Fibroblast of skin of scalp (primary cell): Measurements from ENCODE around the gene DGKB.
A peak's percentile ranks its signal among the peaks of the same experiment; 100 is the strongest.

Source experiments
- DNase-seq: peaks from one replicate; pipeline ENCODE4 v3.0.0-alpha.2; 2013

Gene DGKB

DNA sequence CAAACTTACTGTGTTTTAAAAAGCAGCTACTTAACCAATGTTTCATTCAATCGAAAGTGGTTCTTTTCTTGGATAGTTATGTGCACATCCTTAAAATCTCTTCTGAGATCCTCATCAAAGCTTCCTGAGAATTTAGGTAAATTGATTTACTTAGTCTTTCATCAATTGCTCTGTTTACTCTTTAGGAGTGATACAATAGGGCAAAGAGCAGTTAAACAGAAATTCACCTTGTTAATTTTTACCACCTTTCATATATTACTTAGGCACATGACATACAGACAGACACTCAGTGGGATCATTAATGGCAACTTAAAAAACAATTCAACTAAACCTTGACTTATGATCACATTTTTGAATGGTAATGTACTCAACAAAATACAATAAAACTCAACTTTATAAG, 456.3 kb downstream of the DGKB start:
- DNase-seq: no peak

GRCh38 chr7:14438366-14438765, 464.2 kb downstream of the DGKB start:
- no peak for DNase-seq

GRCh38 chr7:14436878-14437277, 465.7 kb downstream of the DGKB start:
- no peak for DNase-seq

DNA sequence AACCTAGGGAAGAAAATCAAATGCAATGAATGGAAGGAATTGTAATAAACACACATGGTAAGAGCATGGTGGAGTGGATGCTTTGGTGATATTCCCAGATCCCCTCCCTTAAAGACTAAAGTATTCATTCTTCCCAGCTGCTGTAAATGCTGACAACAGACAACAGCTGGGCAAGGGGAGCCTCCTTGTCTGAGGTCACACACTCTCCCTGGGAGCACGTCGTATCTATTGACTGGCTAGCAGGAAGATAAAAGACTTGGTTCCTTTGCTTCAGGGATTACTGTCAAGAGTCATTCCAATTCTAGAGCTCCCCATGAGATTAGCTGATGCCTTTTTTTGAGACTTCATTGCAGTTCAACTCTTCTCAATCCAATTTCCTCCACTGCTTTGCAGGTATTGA, 469.6 kb downstream of the DGKB start:
- no peak for DNase-seq

- DNase-seq: no peak
These were observed 471.6 kb downstream of the DGKB start for GRCh38 chr7:14430926-14431325.

- DNase-seq: no peak
These were observed 477.0 kb downstream of the DGKB start for GRCh38 chr7:14425559-14425958.

DNA sequence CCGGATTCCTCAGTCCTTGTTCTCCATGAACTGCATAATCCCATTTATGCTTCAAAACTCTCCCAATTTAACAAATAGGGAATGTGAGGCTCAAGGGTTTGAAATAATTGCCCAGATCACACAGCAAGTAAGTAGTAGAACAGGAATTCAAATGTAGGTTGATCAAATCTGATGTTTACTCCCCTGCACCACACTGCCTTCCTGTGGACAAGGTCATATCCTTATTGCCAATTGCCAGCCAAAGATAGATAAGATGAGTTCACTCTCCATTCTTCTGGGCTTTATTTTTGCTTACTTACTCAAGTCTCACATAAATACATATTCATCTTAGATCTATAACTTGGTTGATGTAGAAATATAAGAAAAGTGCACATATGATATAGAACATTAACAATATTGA, 477.9 kb downstream of the DGKB start:
- DNase-seq: no peak

GRCh38 chr7:14420768-14421167, 481.8 kb downstream of the DGKB start:
- no peak for DNase-seq

DNA sequence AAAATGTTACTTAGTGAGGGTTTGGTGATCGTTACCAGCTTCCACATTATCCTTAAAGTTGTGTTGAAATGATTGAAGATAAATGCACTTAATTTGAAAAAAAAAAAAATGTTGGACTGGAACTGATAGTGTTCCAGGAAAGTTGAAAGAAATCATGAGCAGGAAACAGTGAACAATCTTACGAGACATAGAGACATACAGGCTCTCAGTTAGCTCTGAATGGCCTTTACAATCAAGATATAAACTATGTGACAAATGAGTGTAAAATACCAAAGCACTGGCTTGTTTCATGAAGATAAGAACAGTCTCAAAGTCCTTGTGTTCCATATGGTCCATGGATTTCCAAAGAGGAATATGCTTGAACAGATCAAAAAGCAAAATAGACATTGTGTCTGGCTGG, 483.0 kb downstream of the DGKB start:
- no peak for DNase-seq

GRCh38 chr7:14418633-14419032, 483.9 kb downstream of the DGKB start:
- no peak for DNase-seq

GRCh38 chr7:14414274-14414986, 488.1 kb downstream of the DGKB start:
- no peak for DNase-seq

- DNase-seq: no peak
These were observed 495.1 kb downstream of the DGKB start for GRCh38 chr7:14407246-14408015.

DNA sequence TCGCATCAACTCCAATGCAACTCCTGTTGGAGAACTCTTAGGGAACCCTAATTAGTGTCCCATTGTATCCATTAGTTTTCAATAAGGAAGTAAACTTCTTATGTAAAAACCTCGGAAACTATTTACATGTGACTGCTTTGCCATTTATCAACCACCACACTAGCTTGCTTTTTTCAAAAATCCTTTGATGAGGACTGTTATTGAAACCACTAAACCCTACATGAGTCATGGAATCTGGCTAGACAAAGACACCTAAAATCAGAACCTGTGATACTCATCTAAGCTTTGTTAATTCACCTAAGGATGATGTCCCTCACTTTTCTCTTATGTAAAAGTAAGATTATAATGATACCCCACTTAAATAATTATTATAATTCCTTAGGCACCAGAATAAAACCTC, 499.0 kb downstream of the DGKB start:
- DNase-seq: no peak

- DNase-seq: no peak
These were observed 502.3 kb downstream of the DGKB start for GRCh38 chr7:14400271-14400670.

DNA sequence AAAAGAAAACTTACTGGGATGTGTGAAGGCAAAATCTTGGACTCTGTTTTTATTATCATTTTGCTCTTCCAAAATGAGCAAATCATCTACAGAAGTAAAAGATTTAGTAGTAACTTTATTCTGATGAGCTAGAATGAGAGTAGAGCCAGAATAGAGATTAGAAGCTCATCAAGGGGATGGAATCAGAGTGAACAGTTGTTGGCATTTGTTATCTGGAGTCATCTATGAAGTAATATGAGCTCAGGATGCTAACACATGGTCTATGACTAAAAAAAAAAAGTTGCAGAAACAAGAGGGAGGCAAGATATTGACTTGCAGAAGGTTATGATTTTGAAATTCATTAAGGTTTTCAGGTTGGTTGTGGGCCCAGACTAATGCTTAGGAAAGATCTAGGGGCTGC, 504.0 kb downstream of the DGKB start:
- DNase-seq: no peak

GRCh38 chr7:14395860-14396259, 506.7 kb downstream of the DGKB start:
- no peak for DNase-seq

- DNase-seq: no peak
These were observed 507.8 kb downstream of the DGKB start for GRCh38 chr7:14394786-14395185.

DNA sequence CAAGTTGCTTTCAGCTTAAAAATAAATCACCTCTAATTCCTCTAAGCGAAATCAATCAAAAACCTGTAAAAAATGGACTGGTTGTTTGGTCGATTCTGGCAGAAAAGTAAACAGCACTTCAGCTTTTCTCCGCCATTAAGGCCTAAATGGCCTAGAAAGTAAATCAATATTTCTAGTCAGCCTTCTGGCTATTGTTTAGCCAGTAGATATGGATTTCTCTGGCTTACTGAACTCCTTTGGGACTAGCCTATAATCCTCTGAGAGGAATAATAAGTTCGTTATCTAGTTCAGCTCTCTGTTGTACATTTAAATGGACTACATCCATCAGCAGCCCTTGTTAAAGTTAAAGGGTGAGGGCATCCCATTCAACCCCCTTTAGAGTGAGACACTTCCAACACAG, 513.0 kb downstream of the DGKB start:
- no peak for DNase-seq

DNA sequence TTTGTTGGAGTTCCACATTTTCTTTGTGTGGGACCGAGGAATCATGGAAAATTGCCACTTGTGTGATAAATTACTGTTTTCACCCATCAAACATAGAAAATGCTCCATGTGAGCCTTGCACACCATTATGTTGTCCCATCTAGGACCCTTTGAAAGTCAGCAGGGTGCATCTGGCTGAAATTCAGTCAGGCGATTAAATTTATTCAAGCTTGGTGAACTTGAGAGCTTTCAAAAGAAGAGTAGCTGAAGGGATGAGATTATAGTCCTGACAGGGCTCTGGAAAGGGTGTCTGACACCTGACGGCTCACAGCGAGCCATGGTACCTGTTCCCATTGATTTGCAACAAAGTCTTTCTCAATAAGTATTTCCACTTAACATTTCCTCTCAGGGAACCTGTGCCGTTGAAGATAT, 513.4 kb downstream of the DGKB start:
- DNase-seq: no peak

- DNase-seq: no peak
These were observed 517.5 kb downstream of the DGKB start for GRCh38 chr7:14385074-14385473.

DNA sequence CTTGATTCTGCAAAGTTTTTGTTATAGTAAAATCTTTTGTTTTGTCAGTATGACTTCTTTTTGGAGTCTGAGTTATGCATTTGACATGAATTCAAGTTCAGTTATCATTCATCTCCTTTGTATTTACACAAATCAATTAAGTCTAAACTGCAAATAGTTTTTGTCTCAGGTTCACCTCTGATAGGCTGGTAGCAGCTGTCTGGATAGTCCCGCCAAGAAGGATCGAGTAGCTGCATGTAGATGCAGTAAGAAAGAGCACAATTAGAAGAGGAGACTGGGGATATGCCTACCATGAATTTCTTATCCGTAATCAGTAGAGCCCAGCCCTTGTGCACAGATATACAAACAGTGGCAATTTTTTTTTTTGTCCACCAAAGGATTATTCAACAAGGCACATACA, 520.6 kb downstream of the DGKB start:
- no peak for DNase-seq

DNA sequence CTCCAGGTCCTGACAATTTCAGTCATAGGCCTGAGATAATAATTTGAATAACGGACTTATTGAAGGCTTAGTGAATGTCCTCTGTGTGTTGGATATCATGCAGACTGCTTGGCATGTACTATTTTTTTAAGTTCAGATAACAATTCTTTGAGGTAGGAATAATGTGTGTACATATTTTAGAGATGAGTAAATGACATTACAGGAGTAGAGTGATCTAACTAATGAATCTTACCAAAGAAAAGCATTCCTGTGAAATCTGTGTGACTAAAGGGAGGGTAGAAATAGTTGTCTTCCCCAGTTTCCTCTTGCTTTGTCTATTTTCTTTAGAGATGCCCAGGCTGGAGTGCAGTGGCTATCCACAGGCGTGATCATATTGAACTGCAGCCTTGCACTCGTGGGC, 521.2 kb downstream of the DGKB start:
- peak; percentile 7 for DNase-seq

DNA sequence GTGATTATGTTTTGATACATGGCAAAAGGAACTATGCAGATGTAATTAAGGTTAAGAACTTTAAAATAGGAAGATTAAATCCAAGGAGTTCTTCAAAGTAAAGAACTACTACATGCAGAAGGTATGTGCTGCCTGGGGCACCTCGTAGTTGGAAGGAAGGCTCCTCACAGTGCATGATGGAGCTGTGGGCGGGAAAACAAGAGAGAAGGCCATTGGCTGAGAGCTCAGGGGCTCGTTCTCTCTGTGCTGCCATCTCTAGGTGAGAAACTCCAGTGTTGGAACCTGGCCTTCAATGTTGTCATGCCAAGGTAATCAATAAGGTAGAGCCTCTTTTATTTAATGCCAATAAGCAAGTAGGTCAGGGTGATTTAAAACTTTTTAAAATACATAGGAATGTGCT, 521.7 kb downstream of the DGKB start:
- DNase-seq: no peak

GRCh38 chr7:14377646-14378266, 524.8 kb downstream of the DGKB start:
- DNase-seq: peak; percentile 36
